Measurements from ENCODE around the gene NEBL.

The NEBL gene

GRCh38 chr10:20931156-20931795 lies 34.2 kb upstream of the NEBL start:
- DNase-seq (ENCODE audit: insufficient read length, low spot score) (no peak), FAIRE-seq (no peak)
- TF ChIP-seq SPI1 (IDR thresholded peaks at IDR 0.05; ENCODE audit: low read depth, low read length) (no peak), PAX5 (IDR thresholded peaks at IDR 0.05; ENCODE audit: insufficient read depth, low read length, severe bottlenecking) (no peak), POLR2AphosphoS5 (IDR thresholded peaks at IDR 0.05; ENCODE audit: low read depth, low read length) (no peak), POLR2A (IDR thresholded peaks at IDR 0.05; ENCODE audit: low read depth, low read length) (no peak), TAF1 (IDR thresholded peaks at IDR 0.05; ENCODE audit: low read depth, low read length) (no peak), POU2F2 (IDR thresholded peaks at IDR 0.05; ENCODE audit: low read depth, low read length) (no peak)

GRCh38 chr10:20927456-20927855 lies 30.3 kb upstream of the NEBL start:
- no peak for DNase-seq (ENCODE audit: insufficient read length, low spot score)
- TF ChIP-seq POLR2A (IDR thresholded peaks at IDR 0.05; ENCODE audit: low read depth, low read length) = no peak
- TF ChIP-seq POU2F2 (IDR thresholded peaks at IDR 0.05; ENCODE audit: low read depth, low read length) = no peak
- TF ChIP-seq PAX5 (IDR thresholded peaks at IDR 0.05; ENCODE audit: insufficient read depth, low read length, severe bottlenecking) = no peak
- TF ChIP-seq SPI1 (IDR thresholded peaks at IDR 0.05; ENCODE audit: low read depth, low read length) = no peak
- TF ChIP-seq TAF1 (IDR thresholded peaks at IDR 0.05; ENCODE audit: low read depth, low read length) = no peak
- no peak for TF ChIP-seq POLR2AphosphoS5 (IDR thresholded peaks at IDR 0.05; ENCODE audit: low read depth, low read length)
- FAIRE-seq = no peak

- TF ChIP-seq POU2F2 (IDR thresholded peaks at IDR 0.05; ENCODE audit: low read depth, low read length) (no peak), TAF1 (IDR thresholded peaks at IDR 0.05; ENCODE audit: low read depth, low read length) (no peak), SPI1 (IDR thresholded peaks at IDR 0.05; ENCODE audit: low read depth, low read length) (no peak), POLR2AphosphoS5 (IDR thresholded peaks at IDR 0.05; ENCODE audit: low read depth, low read length) (no peak), POLR2A (IDR thresholded peaks at IDR 0.05; ENCODE audit: low read depth, low read length) (no peak), PAX5 (IDR thresholded peaks at IDR 0.05; ENCODE audit: insufficient read depth, low read length, severe bottlenecking) (no peak)
- FAIRE-seq (no peak), DNase-seq (ENCODE audit: insufficient read length, low spot score) (no peak)
Observed at GRCh38 chr10:20922451-20922850, 25.3 kb upstream of the NEBL start.

GRCh38 chr10:20922033-20922432 lies 24.9 kb upstream of the NEBL start:
- TF ChIP-seq POU2F2 (IDR thresholded peaks at IDR 0.05; ENCODE audit: low read depth, low read length) (no peak), SPI1 (IDR thresholded peaks at IDR 0.05; ENCODE audit: low read depth, low read length) (no peak), POLR2AphosphoS5 (IDR thresholded peaks at IDR 0.05; ENCODE audit: low read depth, low read length) (no peak), TAF1 (IDR thresholded peaks at IDR 0.05; ENCODE audit: low read depth, low read length) (no peak)
- DNase-seq (ENCODE audit: insufficient read length, low spot score) = no peak
- no peak for FAIRE-seq

- FAIRE-seq (no peak), DNase-seq (ENCODE audit: insufficient read length, low spot score) (no peak)
- TF ChIP-seq SPI1 (IDR thresholded peaks at IDR 0.05; ENCODE audit: low read depth, low read length) = no peak
- TF ChIP-seq POLR2A (IDR thresholded peaks at IDR 0.05; ENCODE audit: low read depth, low read length) = no peak
- no peak for TF ChIP-seq PAX5 (IDR thresholded peaks at IDR 0.05; ENCODE audit: insufficient read depth, low read length, severe bottlenecking)
- TF ChIP-seq POLR2AphosphoS5 (IDR thresholded peaks at IDR 0.05; ENCODE audit: low read depth, low read length) = no peak
- TF ChIP-seq POU2F2 (IDR thresholded peaks at IDR 0.05; ENCODE audit: low read depth, low read length) = no peak
- no peak for TF ChIP-seq TAF1 (IDR thresholded peaks at IDR 0.05; ENCODE audit: low read depth, low read length)
Observed at GRCh38 chr10:20920061-20920460, 22.9 kb upstream of the NEBL start.

- FAIRE-seq = no peak
- no peak for TF ChIP-seq POLR2AphosphoS5 (IDR thresholded peaks at IDR 0.05; ENCODE audit: low read depth, low read length)
- no peak for TF ChIP-seq POLR2A (IDR thresholded peaks at IDR 0.05; ENCODE audit: low read depth, low read length)
- TF ChIP-seq TAF1 (IDR thresholded peaks at IDR 0.05; ENCODE audit: low read depth, low read length) = no peak
- TF ChIP-seq SPI1 (IDR thresholded peaks at IDR 0.05; ENCODE audit: low read depth, low read length) = no peak
- no peak for DNase-seq (ENCODE audit: insufficient read length, low spot score)
Observed at GRCh38 chr10:20919481-20919880, 22.4 kb upstream of the NEBL start.

- no peak for FAIRE-seq
- TF ChIP-seq POLR2AphosphoS5 (IDR thresholded peaks at IDR 0.05; ENCODE audit: low read depth, low read length) (no peak), POU2F2 (IDR thresholded peaks at IDR 0.05; ENCODE audit: low read depth, low read length) (no peak), POLR2A (IDR thresholded peaks at IDR 0.05; ENCODE audit: low read depth, low read length) (no peak), TAF1 (IDR thresholded peaks at IDR 0.05; ENCODE audit: low read depth, low read length) (no peak), PAX5 (IDR thresholded peaks at IDR 0.05; ENCODE audit: insufficient read depth, low read length, severe bottlenecking) (no peak), SPI1 (IDR thresholded peaks at IDR 0.05; ENCODE audit: low read depth, low read length) (no peak)
- no peak for DNase-seq (ENCODE audit: insufficient read length, low spot score)
Observed at GRCh38 chr10:20916976-20917375, 19.9 kb upstream of the NEBL start.

GRCh38 chr10:20912969-20913368 lies 15.9 kb upstream of the NEBL start:
- TF ChIP-seq SPI1 (IDR thresholded peaks at IDR 0.05; ENCODE audit: low read depth, low read length) = no peak
- TF ChIP-seq TAF1 (IDR thresholded peaks at IDR 0.05; ENCODE audit: low read depth, low read length) = no peak
- TF ChIP-seq POU2F2 (IDR thresholded peaks at IDR 0.05; ENCODE audit: low read depth, low read length) = no peak
- TF ChIP-seq POLR2A (IDR thresholded peaks at IDR 0.05; ENCODE audit: low read depth, low read length) = no peak
- TF ChIP-seq PAX5 (IDR thresholded peaks at IDR 0.05; ENCODE audit: insufficient read depth, low read length, severe bottlenecking) = no peak
- TF ChIP-seq POLR2AphosphoS5 (IDR thresholded peaks at IDR 0.05; ENCODE audit: low read depth, low read length) = no peak

GRCh38 chr10:20911626-20912025 lies 14.5 kb upstream of the NEBL start:
- TF ChIP-seq POLR2AphosphoS5 (IDR thresholded peaks at IDR 0.05; ENCODE audit: low read depth, low read length) = no peak
- TF ChIP-seq TAF1 (IDR thresholded peaks at IDR 0.05; ENCODE audit: low read depth, low read length) = no peak
- no peak for TF ChIP-seq SPI1 (IDR thresholded peaks at IDR 0.05; ENCODE audit: low read depth, low read length)
- no peak for TF ChIP-seq POLR2A (IDR thresholded peaks at IDR 0.05; ENCODE audit: low read depth, low read length)
- TF ChIP-seq POU2F2 (IDR thresholded peaks at IDR 0.05; ENCODE audit: low read depth, low read length) = no peak
- TF ChIP-seq PAX5 (IDR thresholded peaks at IDR 0.05; ENCODE audit: insufficient read depth, low read length, severe bottlenecking) = no peak
- no peak for FAIRE-seq
- DNase-seq (ENCODE audit: insufficient read length, low spot score) = no peak

More at GRCh38 chr10:20912969-20913368, 15.9 kb upstream of the NEBL start:
- FAIRE-seq (no peak), DNase-seq (ENCODE audit: insufficient read length, low spot score) (no peak)

- FAIRE-seq (no peak), DNase-seq (ENCODE audit: insufficient read length, low spot score) (no peak)
- TF ChIP-seq SPI1 (IDR thresholded peaks at IDR 0.05; ENCODE audit: low read depth, low read length) (no peak), PAX5 (IDR thresholded peaks at IDR 0.05; ENCODE audit: insufficient read depth, low read length, severe bottlenecking) (no peak), POLR2A (IDR thresholded peaks at IDR 0.05; ENCODE audit: low read depth, low read length) (no peak)
Observed at GRCh38 chr10:20909801-20910200, 12.7 kb upstream of the NEBL start.
